Glomerular visceral epithelial cell (primary cell): ENCODE data around the gene SRRT.
"Not testable (repeated sequence)": the region's sequence is repeated elsewhere in the genome, so short reads cannot be mapped to it uniquely, and the experiment has no call there.

Experiments
- DNase-seq: peaks from one replicate; pipeline ENCODE4 v3.0.0-alpha.2; 2016; ENCODE audit errors: extremely low spot score

SRRT gene

GRCh38 chr7:100874577-100875355, at the start of gene SRRT:
TSS of gene SRRT (plus strand) at chr7:100875103. CDS start at chr7:100875591, 488 bp downstream.
- DNase-seq, result peak; percentile 96

DNA sequence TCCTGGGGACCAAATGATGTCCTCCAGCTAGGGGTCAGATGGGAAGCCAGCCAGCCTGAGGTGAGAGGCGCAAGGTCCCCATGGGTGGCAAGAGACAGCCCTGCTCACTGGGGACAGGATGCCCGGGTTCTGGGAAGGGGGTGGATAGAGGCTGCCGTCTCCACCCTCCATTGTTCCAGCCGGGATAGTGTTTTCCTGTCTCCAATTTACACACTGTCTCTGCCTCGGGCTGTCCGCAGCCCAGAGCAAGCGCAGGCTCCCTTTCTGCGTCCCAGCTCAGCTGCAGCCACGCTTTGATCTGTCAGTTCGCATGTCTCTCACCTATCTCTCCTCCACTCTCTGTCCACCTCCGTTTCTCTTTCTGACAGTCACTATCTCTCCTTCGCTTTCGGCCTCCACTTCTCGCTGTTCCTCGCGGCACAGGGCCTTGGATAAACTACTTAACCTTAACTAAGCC, 49.7 kb upstream of the SRRT start:
- no peak for DNase-seq

GRCh38 chr7:100825751-100826513, 49.0 kb upstream of the SRRT start:
- peak; percentile 49 for DNase-seq

DNA sequence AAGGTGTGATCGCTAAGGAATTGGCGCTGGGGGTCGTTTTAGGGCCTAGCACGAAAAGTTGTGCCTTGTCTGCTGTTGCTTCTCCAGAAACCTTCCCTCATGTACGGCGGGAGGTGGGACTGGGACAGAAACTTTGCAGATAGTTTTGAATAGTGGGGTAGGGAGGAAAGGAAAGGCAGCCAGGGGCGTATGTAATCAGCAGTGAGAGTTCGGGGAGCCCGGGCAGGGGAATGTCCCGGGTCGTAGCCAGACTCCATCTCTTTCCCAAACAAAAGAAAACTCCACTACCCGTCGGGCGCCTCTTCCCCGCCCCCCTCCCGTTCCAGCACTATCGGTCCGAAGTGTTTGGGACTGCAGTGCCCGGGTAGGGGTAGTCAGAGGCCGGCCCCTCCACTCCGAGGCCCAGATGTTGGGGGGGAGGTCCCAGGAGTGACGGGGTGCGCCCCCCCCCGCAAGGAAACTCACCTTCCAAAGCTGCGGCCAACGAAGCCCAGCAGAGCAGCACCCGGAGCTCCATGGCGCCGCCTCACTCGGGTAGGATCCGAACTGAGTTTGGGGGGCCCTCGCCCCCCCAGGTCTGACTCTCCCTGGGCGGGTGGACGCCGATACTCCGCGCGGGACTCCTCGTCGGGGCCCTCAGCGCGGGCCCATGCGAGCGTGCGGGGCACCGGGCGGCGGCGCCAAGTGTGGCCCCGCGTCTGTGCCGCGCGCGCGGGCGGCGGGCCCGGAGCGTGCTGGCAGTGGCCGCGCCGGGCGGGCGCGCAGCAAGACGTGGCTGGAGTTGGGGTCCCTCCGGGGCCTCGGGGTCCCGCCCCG, 48.2 kb upstream of the SRRT start:
- no peak for DNase-seq

DNA sequence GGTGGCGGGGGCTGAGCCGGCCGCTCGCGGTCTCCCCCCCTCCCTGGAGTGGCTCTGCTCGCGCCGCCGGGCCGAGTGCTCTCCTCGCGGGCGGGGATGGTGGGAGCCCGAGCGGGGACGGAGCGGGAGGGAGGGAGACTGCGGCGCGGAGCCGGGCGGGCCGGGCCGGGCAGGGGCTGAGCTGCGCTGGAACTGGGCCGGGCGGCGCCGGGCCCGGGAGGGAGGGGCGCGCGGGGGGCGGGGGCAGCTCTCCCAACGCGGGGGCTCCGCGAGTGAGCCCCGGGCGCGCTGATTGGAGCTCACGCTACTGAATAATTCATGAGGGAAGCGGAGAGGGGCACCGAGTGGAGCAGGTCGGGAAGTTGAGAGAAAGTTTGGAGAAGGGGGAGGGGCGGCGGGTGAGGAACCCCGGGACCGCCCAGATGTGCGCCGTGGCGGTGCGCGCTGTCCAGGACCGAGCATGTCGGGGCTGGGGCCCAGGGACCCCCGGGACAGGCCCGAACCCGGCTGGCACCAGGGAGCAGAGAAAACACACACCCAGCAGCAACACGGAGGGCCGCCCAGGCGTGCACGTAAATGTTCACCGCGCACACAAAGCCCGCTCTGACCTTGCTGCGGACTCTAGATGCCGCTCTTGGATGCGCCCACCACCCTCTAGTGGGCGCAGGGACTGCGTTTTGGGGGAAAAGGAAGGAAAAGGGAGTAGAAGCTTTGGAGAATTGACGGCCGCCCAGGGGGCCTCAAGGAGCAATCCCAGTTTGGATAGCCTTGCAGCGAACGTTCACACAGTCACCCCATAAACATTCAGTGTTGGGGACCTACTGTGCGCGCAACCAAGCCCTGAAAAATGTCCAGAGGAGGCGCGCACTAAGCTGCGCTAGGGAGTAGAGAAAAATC, 47.3 kb upstream of the SRRT start, which contains the start of gene EPHB4:
TSS of gene EPHB4 (minus strand) at position 194 of the 897 bp plus-strand sequence. CDS start 493 bp downstream, outside the sequence.
- peak; percentile 88 for DNase-seq

DNA sequence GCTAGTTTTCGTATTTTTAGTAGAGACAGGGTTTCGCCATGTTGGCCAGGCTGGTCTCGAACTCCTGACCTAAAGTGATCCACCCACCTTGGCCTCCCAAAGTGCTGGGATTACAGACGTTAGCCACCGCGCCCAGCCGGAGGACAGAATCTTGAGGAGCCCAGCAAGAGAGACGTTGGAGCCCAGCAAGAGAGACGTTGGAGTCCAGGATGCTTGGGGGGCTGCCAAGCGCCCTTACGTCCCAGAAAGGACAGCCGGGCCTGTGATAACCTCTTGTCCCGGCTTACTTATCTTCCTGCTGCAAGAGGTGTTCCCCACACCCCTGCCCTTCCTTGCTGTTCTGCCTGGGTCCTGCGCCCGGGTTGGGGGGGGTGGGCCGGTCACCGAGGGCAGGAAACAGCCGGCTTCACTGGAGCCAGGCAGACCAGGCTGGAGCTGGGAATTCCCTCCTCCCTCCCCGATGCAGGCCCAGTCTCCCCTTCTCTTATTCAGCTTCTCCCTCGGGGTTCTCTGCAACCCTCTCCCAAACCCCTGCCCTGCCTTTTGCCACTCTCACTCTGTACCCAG, 45.7 kb upstream of the SRRT start:
- DNase-seq, result no peak

DNA sequence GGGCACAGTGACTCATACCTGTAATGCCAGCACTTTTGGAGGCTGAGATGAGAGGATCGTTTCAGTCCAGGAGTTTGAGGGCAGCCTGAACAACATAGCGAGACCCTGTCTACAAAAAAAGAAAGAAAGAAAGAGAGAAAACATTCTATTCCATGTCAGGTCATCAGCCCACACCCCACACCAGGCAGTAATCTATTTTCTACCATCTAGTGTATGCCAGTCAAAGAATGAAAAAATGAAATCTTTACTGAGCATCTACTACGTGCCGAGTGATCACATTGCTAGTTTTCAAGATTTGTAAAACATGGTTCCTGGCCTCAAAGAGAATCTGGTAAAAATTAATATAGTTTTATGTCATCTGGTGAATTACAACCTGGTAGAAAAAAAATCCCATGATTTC, 44.5 kb upstream of the SRRT start:
- no peak for DNase-seq

DNA sequence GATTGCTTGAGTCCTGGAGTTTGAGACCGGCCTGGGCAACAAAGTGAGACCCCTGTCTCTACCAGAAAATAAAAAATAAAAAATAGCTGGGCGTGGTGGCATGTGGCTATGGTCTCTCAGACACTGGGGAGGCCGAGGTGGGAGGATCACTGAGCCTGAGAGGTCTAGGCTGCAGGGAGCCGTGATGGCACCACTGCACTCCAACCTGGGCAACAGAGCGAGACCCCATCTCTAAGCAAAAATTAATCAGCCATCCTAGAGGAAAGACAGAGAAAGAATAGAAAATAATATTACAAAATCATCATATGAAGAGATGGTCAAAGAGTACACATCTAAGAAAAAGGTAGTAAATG, 42.6 kb upstream of the SRRT start:
- no peak for DNase-seq

DNA sequence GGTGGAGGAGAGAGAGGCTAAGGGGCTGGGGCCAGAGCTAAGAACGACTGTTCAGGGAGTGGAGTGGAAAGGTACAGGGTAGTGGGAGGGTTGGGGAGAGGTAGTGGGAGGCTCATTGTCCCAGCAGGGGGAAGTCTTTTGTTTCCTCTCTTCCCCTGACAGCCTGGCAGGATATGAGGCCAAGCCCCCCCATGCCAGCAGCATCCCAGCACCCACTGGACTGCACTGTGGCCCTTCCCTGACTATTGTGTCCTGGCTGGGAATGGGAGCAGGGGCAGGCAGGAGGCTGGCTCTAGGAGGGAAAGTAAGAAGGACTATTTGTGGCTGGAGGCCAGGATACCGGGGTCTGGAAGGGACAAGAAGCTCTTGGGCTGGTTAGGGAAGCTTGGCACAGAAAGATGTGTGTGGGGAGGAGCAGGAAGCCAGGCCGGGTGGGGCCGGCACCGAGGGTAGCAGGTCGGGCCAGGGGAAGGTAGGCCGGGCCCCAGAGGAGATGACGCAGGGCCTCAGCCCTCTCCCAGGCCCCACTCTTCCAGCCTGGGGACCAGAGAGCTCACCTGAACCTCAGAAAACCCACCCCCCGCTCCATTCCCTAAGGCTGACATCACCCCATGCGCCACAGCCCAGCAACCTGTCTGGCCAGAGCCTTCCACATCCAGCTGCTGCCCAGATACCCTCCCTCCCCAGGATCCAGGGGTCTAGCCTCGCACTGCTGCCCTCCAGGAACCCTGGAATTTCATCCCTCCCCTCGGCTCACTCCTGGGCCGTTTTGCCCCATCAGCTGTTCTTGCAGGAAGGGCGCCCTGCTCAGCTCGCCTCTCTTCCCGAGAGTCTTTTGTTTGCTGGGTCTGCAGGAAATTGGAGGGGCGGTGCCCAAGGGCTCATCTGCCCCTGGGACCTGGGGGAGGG, 38.7 kb upstream of the SRRT start:
- peak; percentile 30 for DNase-seq

DNA sequence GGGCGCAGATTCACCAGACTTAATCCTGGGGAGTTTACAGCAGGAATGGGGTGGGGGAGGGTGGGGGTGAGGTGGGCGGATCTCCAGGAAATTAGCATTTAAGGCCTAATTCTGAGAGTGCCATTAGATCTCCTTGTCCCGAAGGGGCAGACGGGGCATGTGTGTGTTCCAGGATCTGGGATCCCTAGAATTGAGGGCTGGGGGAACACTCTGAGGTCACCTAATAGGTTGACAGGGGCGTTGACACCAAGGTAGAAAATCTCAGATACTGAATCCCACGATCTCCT, 38.1 kb upstream of the SRRT start:
- DNase-seq, result no peak

DNA sequence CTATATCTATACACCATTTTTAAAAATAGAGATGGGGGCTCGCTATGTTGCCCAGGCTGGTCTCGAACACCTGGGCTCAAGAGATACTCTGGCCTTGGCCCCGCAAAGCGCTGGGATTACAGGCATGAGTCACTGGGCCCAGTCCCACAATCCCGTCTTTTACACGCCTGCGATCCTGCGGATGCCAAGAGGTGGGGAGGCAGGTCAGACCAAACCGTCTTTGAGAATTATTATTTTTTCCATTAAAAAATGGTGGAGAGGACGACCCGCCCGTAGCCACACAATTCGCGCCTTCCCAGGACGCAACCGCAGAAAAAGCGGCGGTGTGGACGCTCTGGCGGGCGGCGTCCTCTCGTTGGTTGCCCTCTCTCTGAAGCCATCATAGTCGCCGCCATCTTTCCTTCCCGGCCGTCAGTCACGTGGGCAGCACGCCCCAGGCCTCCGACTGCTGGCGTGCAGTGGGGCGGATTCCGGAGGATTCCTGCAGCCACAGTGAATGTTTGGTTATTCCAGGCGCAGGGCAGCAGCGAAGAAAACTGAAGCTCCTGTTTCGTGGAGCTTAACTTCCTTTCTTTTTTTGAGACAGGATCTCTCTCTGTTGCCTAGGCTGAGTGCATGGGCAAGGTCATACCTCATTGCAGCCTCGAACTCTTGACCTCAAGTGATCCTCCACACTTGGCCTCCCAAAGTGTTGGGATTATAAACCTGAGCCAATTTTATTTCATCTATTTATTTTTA, 37.6 kb upstream of the SRRT start:
- peak; percentile 82 for DNase-seq

DNA sequence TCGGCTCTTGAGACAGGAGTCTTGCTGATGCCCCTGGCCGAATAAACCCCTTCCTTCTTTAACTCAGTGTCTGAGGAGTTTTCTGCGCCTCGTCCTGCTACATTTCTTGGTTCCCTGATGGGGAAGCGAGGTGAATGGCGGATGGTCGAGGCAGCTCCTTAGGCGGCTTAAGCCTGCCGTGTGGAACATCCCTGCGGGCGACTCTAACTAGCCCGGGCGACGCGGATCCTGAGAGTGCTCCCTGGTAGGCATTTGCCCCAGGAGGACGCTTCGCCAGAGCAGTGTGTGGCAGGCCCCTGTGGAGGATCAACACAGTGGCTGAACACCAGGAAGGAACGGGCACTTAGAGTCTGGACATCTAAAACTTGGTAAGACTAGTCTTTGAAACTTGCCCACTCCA, 35.5 kb upstream of the SRRT start:
- no peak for DNase-seq

DNA sequence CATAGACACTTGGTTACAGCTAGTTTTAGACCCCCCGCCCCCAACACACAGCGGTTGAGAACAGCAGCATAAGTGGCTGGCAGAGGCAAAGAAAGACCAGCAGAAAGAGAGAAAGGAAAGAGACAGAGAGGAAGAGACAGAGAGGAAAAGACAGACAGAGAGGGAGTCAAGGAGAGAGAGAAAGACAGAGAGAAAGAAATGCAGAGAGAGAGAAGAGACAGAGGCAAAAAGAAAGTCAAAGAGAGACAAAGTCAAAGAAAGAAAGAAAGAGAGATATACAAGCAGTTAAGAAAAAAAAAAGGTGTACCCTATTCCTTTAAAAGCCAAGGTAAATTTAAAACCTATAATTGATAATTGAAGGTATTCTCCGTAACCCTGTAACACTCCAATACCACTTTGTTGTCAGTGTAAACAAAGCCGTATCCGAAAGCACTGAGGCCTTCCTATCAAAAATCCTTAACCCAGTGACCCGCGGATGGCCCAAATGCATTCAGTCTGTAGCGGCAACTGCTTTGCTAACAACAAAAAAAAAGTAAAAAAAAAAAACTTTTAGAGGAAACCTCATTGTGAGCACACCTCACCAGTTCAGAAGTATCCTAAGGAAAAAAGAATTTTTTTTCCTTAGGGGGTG, 34.3 kb upstream of the SRRT start:
- no peak for DNase-seq

- no peak for DNase-seq
Observed at GRCh38 chr7:100847360-100847759, 27.5 kb upstream of the SRRT start.

- peak; percentile 88 for DNase-seq
Observed at GRCh38 chr7:100852048-100852872, 22.6 kb upstream of the SRRT start, which contains the start of gene SLC12A9. TSS of gene SLC12A9 (plus strand) at chr7:100852713. CDS start at chr7:100854198, 1,485 bp downstream.

DNA sequence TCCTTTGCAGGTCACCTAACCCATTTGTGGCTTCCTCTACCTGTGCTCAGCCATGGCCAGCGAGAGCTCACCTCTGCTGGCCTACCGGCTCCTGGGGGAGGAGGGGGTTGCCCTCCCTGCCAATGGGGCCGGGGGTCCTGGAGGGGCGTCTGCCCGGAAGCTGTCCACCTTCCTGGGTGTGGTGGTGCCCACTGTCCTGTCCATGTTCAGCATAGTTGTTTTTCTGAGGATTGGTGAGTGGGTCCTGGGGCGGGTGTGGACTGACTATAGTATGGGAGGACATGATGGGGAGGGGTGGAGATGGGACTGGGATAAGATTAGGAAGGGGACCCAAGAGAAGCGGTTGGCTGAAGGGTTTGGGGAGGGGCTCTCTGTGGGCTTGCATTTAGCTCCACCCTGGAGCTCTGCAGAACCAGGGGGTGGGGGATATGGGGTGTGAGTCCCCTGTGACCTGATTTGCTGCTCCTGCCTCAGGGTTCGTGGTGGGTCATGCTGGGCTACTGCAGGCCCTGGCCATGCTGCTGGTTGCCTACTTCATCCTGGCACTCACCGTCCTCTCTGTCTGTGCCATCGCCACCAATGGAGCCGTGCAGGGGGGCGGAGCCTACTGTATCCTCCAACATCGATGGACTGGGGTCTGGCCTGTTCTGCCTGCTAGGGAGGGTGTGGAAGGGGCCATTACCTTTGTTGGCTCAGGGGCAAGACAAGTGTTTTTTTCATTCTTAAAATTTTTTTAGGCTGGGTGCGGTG, 20.6 kb upstream of the SRRT start:
- no peak for DNase-seq

DNA sequence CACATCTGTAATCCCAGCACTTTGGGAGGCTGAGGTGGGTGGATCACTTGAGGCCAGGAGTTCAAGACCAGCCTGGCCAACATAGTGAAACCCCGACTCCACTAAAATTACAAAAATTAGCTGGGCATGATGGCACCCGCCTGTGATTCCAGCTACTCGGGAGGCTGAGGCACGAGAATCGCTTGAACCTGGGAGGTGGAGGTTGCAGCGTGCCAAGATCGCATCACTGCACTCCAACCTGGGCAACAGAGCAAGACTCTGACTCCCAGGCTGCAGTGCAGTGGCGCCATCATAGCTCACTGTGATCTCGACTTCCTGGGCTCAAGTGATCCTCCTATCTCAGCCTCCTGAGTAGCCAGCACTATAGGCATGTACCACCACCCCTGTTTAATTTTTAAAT, 20.0 kb upstream of the SRRT start:
- not testable (repeated sequence) for DNase-seq
